GM12892 (cell line): Measurements from ENCODE around the gene CUL9.

ENCODE experiments used
- POLR2A ChIP-seq: IDR thresholded peaks from 2 replicates; pipeline ENCODE4 v1.6.1; 2011; ENCODE audit warnings: low read depth, low read length, control low read depth
- POLR2AphosphoS5 ChIP-seq: IDR thresholded peaks from 2 replicates; pipeline ENCODE4 v1.6.1; 2011; ENCODE audit warnings: low read depth, low read length, control low read depth
- TAF1 ChIP-seq: IDR thresholded peaks from 2 replicates; pipeline ENCODE4 v1.6.1; 2011; ENCODE audit warnings: low read depth, mild to moderate bottlenecking, control low read depth, low read length, borderline replicate concordance

GRCh38 chr6:43268355-43268700, 86.3 kb downstream of the CUL9 start:
- TF ChIP-seq POLR2A: no peak
- no peak for TF ChIP-seq POLR2AphosphoS5
- no peak for TF ChIP-seq TAF1
